ENCODE data around the gene STRADB.
"Not testable (repeated sequence)": the region's sequence is repeated elsewhere in the genome, so short reads cannot be mapped to it uniquely, and the experiment has no call there.

Gene STRADB

DNA sequence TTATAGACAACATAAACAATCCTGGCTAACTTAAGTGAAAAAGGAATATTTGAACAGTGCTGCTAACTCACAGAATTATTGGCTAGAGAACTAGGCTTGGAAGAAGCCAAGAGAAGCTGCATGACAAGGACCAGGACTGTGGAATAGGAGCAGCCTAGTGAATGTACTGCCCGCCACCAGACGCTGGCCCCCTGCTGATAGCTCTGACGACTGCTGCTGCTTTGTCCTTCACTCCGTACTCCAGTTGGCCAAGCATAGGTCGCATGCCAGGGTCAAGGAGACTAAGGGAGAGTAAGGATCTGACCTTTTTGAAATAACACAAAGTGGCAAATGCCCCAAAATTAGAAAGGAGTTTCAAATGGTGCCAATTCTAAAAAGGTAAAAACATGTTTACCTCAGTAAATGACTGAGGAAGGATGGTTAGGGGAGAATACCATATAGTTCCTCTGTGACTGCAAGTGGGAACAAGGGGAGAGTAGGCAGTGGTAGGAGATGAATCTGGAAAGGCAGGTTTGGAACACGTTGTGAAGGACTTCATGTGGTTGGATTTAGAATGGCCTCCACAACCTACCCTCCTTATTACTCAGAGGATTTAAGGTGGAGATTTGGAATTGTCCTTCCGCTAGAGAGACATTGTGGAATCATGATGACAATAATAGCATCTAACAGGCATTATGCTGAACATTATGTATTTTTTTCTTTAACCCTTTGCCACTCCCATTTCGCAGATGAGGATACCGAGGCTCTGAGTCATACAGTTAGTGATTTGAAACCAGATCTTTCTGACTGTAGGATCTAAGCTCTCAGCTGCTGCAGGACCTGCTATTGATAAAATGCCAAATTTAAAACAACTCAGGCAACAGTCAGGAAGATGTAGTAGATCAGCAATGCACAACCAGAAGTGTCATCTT lies 19.5 kb downstream of the STRADB start:
- no peak for DNase-seq

DNA sequence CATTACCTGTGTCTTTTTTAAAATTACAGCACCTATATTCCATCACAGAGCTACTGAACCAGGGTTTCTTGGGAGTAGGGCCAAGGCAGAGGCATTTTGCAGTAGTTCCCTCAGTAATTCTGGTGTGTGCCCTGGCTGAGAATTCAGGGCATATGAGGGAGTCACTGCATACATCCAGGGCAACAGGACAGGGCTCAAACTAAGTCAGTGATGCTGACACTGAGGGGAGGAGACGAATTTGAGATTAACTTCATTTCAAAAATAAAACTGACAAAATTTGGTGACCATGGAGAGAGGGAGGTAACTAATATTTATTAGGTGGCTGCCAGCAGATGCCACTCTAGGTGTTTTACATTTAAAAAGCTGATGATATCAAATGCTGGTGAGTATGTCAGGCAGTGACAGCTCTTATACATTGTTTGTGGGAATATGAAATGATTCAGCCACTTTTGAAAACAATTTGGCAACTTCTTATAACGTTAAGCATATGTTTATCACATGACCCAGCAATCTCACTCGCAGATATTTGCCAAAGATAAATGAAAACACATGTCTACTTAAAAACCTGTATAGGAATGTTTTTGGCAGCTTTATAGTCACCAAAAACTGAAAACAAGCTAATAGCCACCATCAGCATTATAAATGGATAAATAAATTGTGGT lies 20.3 kb downstream of the STRADB start:
- DNase-seq = no peak

DNA sequence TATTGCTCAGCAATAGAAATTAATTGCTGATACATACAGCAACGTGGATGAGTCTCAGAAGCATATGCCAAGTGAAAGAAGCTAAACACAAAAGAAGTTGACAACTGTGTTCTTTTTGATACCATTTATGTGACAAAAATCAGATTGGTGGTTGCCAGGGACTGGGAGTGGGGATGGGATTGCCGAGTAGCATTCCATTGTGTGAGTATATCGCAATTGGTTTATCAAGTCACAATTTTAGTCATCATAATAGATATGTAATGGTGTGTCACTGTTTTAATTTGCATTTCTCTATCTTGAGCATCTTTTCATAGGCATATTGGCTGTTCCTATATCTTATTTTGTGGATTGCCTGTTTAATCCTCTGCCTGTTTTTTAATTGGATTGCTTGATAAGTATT lies 20.9 kb downstream of the STRADB start:
- DNase-seq = no peak

DNA sequence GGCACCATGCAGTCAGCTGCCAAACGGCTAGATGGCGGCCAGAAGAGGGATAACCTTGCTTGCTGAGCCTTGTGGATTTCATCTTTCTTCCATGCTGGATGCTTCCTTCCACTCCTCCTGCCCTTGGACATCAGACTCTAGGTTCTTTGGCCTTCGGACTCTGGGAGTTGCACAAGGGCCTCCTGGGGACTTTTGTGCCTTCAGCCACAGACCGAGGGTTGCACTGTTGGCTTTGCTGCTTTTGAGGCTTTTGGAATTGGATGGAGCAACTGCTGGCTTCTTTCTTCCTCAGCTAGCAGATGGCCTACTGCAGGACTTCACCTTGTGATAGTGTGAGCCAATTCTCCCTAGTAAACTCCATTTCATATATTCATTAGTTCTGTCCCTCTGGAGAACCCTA lies 31.0 kb downstream of the STRADB start:
- DNase-seq = no peak

DNA sequence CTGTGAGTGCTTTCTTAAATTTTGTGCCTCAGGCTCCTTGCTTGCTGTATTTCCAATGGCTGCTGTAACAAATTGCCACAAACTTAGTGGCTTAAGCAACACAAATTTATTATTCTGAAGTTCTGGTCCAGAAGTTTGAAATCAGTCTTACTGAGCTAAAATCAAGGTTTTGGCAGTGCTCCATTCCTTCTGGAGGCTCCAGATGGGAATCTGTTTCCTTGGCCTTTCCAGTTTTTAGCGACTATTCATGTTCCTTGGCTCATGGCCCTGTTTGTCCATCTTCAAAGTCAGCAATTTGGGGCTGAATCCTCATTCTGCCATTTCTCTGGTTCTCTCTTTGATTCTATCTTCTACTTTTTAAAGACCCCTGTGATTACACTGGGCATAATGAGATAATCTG lies 31.8 kb downstream of the STRADB start:
- DNase-seq = no peak

DNA sequence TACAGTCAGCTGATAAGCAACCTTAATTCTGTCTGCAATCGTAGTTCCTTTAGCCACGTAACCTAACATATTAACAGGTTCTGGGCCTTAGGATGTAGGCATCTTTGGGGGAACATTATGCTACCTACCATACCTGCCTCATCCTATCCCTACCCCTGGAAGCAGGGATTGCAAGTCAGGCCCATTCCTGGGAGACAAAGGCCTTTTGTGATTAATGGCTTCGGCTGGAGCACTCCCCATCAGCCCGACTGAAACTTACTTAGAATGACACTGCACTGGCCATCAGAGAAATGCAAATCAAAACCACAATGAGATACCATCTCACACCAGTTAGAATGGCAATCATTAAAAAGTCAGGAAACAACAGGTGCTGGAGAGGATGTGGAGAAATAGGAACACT lies 32.2 kb downstream of the STRADB start:
- DNase-seq = not testable (repeated sequence)

DNA sequence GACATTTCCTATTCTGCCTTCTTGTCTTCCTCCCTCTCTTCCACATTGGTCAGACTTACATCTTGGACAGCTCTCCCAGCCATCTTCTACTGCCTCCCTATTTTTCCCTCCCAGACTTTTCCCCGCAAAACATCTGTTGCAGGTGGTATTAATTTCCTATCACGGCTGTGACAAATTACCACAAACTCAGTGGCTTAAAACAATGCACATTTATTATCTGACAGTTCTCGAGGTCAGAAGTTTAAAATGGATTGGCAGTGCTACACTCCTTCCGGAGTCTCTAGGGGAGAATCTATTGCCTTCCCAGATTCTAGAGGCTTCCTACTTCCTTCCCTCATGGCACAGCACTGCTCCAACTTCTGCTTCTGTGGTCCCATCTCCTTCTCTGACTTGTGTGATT lies 33.3 kb downstream of the STRADB start:
- no peak for DNase-seq

DNA sequence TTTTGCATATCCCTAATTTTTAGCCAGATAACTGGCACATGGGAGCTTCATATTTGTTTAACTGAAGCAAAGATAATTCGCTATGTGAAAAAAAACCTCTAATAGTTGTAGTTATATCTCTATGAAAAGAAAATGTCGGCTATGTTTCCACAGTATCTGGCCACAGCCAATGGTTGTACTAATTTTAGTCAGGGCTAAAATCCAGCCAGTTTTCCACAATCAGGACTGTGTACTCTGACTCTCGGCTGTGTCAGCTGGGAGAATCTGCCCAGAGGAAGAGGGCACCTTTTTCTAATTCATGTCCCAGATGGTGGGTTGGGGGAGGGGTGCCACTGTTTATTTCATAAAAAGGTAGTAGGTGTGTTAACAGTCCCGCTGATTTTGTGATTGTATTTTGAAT lies 38.8 kb downstream of the STRADB start:
- DNase-seq = no peak

DNA sequence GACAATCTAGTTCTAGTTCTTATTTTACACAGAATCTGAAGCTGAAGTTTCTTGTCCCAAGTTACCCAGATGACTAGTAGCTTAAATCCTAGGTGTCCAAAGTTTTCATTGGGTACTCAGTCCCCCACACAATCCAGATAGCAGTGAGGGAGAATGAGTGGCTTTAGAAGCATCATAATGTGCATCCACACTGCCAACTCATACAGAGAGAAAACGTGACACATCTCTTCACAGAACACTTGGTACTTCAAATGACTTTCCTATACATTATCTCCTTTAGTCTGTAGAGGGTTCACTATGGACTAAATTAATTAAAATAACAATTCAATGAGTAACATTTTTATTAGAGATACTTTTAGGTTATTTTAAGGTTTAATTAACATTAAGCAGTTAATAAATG lies 45.2 kb downstream of the STRADB start:
- DNase-seq = no peak

DNA sequence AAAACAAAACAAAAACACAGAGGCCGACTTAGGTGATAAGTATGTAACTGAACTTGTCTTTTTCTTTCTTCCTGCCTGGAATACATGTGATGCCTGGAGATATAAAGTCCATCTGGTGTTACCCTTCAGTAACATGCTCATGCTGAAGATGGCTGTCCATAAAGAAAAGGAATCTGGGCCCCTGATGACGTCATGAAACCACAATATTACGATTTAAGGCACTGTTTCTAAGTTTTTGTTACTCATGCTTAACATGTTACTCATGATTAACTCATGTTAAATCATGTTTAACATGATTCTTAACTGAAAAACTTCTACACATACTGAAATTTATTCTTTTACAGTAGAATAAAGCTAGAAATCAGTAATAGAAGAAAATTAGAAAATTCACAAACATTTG lies 49.0 kb downstream of the STRADB start:
- DNase-seq = no peak

DNA sequence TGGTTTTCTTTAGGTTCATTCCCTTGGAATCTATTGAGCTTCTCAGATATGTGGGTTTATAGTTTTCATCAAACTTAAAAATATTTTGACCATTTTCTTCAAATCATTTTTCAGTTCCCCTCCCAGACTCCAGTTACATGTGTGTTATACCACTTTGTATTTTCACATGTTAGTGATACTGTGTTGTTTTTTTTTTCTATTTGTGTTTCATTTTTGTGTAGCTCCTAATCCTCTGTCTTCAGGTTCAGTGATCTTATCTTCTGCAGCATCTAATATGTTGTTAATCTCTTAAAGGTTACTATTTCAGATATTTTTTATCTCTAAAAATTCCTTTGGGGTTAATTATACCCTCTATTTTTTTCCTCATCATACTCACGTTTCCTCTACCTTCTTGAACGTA lies 51.2 kb downstream of the STRADB start:
- no peak for DNase-seq

DNA sequence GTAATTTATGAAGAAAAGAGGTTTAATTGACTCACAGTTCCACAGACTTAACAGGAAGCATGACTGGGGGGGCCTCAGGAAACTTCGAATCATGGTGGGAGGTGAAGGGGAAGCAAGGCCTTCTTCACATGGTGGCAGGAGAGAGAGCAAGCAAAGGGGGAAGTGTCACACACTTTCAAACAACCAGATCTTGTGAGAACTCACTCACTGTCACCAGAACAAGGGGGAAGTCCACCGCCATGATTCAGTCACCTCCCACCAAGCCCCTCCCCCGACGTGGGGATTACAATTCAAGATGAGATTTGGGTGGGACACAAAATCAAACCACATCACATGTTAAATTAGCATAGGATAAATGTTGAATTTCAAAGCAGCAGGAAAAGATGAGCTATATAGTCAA lies 56.2 kb downstream of the STRADB start:
- DNase-seq = no peak

DNA sequence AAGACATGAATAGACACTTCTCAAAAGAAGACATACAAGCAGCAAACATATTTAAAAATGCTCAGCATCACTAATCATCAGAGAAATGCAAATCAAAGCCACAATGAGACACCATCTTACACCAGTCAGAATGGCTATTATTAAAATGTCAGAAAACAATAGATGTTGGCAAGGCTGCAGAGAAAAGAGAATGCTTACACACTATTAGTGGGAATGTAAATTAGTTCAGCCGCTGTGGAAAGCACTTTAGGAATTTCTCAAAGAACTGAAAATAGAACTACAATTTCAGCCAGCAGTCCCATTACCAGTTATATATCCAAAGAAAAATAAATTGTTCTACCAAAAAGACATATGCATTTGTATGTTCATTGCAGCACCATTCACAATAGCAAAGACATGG lies 61.7 kb downstream of the STRADB start:
- no peak for DNase-seq

DNA sequence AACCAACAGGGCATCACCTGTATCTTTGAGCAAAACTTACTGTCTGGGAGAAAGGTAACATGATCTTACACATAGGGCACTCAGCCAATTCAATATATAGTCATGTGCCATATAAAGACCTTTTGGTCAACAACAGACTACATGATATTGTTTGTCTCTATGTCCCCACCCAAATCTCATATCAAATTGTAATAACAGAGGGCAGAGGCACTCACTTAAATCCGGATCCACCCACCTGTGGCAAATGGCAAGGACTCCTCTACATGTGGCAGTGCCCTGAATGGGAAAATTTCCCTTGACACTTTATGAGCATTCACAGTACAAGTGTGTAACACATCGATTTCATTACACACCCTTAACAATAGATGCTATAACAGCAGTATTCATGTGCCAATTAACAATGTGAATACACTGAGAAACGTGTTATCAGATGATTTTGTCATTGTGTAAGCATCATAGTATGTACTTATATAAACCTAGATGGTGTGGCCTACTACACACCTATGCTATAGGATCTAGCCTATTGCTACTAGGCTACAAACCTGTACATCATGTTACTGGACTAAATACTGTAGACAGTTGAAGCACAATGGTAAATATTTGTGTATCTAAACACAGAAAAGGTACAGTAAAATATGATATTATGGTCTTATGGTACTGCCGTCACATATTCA lies 64.2 kb downstream of the STRADB start:
- DNase-seq = no peak

DNA sequence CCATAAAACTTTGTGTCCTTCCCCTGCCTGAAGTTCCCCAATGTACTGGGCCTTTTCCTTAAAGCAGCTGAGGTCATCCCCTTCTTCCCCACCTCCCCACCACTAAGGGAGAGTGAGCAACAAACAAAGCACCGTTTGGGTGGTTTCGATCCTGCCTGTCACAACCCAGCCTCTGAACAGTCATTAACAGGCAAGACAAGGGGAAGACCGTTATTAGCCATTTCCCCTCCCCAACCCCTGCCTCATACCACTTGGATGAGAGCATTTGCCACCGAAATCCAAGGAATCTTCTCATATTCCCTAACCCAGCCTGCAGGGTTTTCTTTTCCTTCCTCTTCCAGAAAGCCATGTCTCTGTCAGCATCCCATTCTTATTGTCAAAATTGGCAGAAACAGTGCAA lies 65.6 kb downstream of the STRADB start:
- DNase-seq = no peak

DNA sequence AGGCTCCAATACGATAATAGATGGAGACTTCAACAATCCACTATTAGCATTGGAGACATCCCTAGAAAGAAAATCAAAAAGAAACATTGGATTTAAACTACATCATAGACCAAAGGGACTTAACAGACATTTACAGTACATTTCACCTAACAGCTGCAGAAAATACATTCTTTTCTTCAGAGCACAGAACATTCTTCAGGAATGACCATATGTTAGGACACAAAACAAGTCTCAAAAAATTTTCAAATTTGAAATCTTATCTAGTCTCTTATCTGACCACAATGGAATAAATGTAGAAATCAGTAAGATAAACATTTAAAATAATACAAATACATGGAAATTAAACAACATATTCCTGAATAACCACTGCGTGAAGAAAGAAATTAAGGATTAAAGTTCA lies 68.7 kb downstream of the STRADB start:
- DNase-seq = no peak

DNA sequence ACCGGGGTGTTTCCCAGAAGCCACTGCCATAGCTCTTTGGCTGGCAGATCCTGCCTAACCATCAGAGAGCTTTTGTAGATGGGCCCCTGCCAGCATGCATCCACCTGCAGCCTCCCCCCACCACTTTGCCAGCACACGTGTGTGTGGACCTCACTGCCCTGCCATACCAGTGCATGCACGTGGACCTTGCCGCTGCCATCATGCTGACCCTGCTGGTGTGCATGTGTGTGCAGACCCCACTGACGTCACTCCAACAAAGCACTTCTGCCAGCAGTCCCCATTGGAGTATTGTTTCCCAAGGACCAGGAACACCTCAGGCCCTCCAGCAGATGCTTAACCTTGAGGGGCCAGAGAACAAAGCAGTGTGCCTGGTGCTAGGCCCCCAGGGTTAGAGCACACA lies 71.4 kb downstream of the STRADB start:
- no peak for DNase-seq

DNA sequence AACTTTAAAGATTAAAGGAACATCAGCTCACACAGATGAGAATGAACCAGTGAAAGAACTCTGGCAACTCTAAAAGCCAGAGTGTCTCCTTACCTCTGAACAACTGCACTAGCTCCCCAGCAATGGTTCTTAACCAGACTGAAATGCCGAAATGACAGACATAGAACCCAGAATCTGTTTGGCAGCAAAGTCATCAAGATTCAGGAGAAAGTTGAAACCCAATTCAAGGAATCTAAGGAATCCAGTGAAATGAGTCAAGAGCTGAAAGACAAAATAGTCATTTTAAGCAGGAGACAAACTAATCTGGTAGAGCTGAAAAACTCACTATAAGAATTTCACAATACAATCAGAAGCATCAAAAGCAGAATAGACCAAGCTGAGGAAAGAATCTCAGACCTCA lies 72.0 kb downstream of the STRADB start:
- DNase-seq = no peak
